NOMO-1 treated with DMSO at 0.1 percent for 48 hours (cell line): Measurements from ENCODE around the gene PRSS56.
A peak's percentile ranks its signal among the peaks of the same experiment; 100 is the strongest.

Experiments used
- DNase-seq: peaks from one replicate; lab custom pipeline; 2025; ENCODE audit not compliant: unreplicated experiment; lab: John Stamatoyannopoulos, UW

The PRSS56 gene

GRCh38 chr2:232501794-232502390, 18.3 kb upstream of the PRSS56 start:
- DNase-seq: no peak

GRCh38 chr2:232502511-232502910, 17.7 kb upstream of the PRSS56 start:
- DNase-seq: no peak

GRCh38 chr2:232502911-232503808, 17.0 kb upstream of the PRSS56 start:
- DNase-seq: no peak

GRCh38 chr2:232503809-232504323, 16.3 kb upstream of the PRSS56 start:
- DNase-seq: no peak

DNA sequence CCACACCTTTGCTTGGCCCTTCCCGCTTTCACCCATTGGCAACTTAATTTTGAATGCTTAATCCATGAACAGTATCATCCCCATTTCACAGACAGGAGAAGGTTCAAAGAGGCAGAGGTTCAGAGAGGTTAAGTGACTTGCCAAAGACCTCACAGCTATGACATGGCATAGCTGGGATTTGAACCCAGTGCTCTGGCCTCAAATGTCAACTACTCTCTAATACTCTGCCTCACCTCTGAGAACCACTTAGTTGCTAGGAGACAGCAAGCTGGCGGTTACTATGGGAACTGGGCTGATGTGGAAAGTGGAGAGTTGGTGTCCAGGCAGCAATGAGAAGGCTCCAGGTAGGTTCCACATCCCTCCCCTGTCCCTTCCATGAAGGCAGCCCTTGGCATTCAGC, 15.8 kb upstream of the PRSS56 start:
- no peak for DNase-seq

DNA sequence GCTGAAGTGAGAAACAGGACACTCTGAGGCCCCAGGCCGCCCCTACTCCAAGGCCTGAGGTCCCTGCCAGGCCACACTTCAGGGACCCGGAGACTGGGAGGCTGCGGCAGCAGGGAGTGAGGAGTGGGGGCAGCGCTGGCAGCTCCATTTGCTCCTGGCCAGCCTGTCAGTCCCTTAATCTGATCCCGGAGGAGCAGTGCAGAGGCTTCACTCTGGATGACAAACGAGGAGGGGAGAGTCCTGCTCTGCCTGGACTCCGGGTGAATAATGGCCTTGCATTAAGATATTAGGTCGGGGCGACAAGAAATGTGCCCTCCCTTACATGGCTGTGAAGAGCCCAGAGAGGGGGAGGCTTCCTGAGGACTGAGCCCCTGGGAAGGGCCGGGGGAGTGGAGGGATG, 14.3 kb upstream of the PRSS56 start:
- DNase-seq: no peak

DNA sequence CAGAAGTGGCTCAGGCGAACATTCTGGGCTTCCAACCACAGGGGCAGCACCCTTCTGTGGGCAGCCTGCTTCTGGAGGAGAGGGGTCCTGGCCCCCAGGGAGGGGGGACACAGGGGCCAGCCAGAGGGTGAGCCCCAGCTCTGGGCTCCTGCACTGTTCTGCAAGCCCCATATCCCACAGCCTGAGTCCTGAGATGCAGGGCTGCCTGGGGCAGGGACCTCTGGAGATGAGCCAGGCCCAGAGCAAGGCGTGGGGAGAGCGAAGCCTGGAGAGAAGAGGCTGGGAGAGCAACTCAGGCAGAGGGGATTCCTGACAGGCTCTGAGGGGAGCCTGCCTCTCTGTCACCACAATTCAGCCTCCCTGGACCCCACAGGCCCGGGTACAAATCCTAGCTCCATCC, 13.5 kb upstream of the PRSS56 start:
- DNase-seq: no peak

GRCh38 chr2:232508251-232508650, 11.9 kb upstream of the PRSS56 start:
- DNase-seq: no peak

DNA sequence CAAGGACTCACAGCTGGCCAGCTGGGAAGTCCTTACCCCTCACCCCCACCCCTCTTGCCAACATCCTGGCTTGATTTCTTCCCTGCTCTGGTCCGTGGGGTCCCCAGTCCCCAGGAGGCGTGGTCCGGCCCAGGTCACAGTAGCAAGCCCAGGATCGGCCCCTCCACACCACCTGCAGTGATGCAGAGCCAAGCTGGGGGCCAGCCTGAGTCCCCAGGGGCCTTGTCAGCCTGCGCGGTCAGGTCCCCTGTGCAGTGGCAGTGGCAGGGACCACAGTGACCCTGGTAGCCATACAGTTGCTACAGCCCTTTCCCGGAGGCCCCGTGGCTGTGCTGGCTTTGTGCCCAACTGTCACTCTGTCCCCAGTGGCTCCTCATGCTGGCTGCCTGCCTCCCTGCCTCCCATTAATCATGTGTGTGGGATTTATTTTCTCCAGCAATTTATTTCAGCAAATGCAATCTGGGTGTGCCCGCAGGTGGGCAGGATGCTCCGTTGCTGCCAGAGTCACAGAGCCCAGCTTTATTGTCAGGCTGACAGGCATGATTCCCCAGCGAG, 8.8 kb upstream of the PRSS56 start:
- DNase-seq: no peak

GRCh38 chr2:232512602-232513001, 7.6 kb upstream of the PRSS56 start:
- no peak for DNase-seq

- no peak for DNase-seq
Measured at GRCh38 chr2:232513353-232513752, 6.8 kb upstream of the PRSS56 start.

- DNase-seq: no peak
Measured at GRCh38 chr2:232515639-232516038, 4.5 kb upstream of the PRSS56 start.

- no peak for DNase-seq
Measured at GRCh38 chr2:232516551-232516950, 3.6 kb upstream of the PRSS56 start.

- no peak for DNase-seq
Measured at GRCh38 chr2:232518844-232519243, 1.3 kb upstream of the PRSS56 start.

- DNase-seq: no peak
Measured at GRCh38 chr2:232520489-232520888, 301 bp downstream of the PRSS56 start.

GRCh38 chr2:232521098-232521497, 910 bp downstream of the PRSS56 start:
- DNase-seq: no peak

DNA sequence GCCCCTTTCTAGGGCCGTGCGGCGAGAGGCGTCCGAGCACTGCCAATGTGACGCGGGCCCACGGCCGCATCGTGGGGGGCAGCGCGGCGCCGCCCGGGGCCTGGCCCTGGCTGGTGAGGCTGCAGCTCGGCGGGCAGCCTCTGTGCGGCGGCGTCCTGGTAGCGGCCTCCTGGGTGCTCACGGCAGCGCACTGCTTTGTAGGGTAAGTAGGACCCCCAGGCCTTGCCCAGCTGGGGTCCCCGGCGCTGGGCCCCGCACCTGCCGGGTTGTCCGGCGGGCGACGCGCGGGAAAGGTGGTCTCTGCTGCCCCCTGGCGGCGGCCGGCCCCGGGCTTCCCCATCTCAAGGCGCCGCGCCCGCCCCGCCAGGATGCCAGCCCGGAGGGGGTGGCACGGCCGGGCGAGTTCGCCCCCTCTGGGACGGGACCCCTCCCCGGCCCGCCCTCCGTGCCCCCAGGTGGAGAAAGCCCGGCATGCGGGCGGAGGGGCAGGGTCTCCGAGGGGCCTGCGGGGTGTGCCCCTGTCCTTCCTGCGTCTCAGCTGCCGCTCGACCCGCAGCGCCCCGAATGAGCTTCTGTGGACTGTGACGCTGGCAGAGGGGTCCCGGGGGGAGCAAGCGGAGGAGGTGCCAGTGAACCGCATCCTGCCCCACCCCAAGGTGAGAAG, 1.9 kb downstream of the PRSS56 start:
- DNase-seq: peak; percentile 18

GRCh38 chr2:232522623-232523401, 2.6 kb downstream of the PRSS56 start:
- no peak for DNase-seq

DNA sequence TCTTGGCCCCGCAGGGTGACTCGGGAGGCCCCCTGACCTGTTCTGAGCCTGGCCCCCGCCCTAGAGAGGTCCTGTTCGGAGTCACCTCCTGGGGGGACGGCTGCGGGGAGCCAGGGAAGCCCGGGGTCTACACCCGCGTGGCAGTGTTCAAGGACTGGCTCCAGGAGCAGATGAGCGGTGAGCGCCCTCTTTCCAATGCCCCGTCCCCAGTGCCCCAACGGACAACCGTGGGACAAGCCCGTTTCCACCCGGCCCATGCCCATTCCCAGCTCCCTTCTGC, 3.2 kb downstream of the PRSS56 start:
- no peak for DNase-seq

DNA sequence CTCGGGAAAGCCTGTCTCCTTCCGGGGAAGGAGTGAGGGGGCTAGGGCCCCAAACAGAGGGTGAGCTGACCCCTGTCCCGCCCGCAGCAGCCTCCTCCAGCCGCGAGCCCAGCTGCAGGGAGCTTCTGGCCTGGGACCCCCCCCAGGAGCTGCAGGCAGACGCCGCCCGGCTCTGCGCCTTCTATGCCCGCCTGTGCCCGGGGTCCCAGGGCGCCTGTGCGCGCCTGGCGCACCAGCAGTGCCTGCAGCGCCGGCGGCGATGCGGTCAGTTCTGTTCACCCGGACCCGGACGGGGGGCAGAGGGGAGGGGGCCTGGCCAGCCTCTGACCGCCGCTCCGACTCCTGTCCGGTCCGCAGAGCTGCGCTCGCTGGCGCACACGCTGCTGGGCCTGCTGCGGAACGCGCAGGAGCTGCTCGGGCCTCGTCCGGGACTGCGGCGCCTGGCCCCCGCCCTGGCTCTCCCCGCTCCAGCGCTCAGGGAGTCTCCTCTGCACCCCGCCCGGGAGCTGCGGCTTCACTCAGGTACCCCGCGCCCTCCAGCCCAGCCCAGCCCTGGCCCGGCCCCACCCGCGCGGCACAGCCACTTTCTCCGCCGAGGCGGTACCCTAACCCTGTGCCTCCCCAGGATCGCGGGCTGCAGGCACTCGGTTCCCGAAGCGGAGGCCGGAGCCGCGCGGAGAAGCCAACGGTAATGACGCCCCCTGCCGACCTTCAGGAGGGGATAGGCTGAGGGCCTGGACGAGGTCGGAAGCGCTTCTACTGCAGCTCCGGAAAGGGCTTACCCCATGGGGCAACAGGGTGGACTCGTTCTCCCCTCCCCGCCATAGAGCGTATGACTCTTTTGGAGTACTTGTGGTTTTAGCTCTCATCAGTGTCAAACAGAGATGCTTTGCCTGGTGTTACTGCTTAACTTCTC, 3.8 kb downstream of the PRSS56 start:
- DNase-seq: peak; percentile 67
